Common myeloid progenitor, CD34-positive (primary cell): Measurements from ENCODE around the gene FCSK.

Experiments used
- CTCF ChIA-PET: fragments of 350-600 bp; sonication (Branson Sonifier 250); formaldehyde crosslinking; loops from one replicate; lab custom pipeline; 2021; ENCODE audit warnings: antibody characterized with exemption; lab: Charles Lee
- POLR2A ChIA-PET: fragments of 350-600 bp; sonication (Branson Sonifier 250); formaldehyde crosslinking; loops from one replicate; lab custom pipeline; 2021; ENCODE audit warnings: antibody characterized with exemption; lab: Charles Lee
- DNase-seq, 3 donors: peaks; one replicate each; pipeline versions ENCODE4 v3.0.0 to v3.0.0-alpha.2; 2013
- H3K27ac ChIP-seq, 2 experiments: 1 replicate in 1 of 2; 2 replicates in 1 of 2; pipeline ENCODE4 v1.7.0; 2013; ENCODE audit warnings: inconsistent platforms in 2 of 2, low read length in 2 of 2, mild to moderate bottlenecking in 2 of 2, low read depth in 1 of 2, moderate library complexity in 1 of 2; ENCODE audit not compliant: severe bottlenecking in 2 of 2, insufficient read depth in 1 of 2, poor library complexity in 1 of 2
- H3K27me3 ChIP-seq, 5 experiments: replicated peaks in 2 of 5; 1 replicate in 3 of 5; 2 replicates in 2 of 5; pipeline versions ENCODE4 v1.6.1 to v1.7.0; 2013; ENCODE audit warnings: low read length in 4 of 5, mild to moderate bottlenecking in 2 of 5, moderate library complexity in 2 of 5, inconsistent platforms in 1 of 5; ENCODE audit not compliant: insufficient read depth in 5 of 5, control insufficient read depth in 4 of 5
- H3K36me3 ChIP-seq, 4 experiments: 1 replicate in 2 of 4; 2 replicates in 2 of 4; pipeline versions ENCODE4 v1.6.1 to v1.7.0; 2013; ENCODE audit warnings: low read length in 3 of 4, control low read depth in 1 of 4, mild to moderate bottlenecking in 1 of 4; ENCODE audit not compliant: control insufficient read depth in 4 of 4, insufficient read depth in 4 of 4
- H3K4me1 ChIP-seq, 4 experiments: 1 replicate in 3 of 4; 2 replicates in 1 of 4; pipeline versions ENCODE4 v1.6.1 to v1.7.1; 2013; ENCODE audit warnings: low read length in 3 of 4, mild to moderate bottlenecking in 3 of 4, control low read depth in 1 of 4, inconsistent platforms in 1 of 4, moderate library complexity in 1 of 4; ENCODE audit not compliant: control insufficient read depth in 4 of 4, insufficient read depth in 4 of 4; ENCODE audit errors: control extremely low read depth in 1 of 4
- H3K4me3 ChIP-seq, 7 experiments: 1 replicate in 4 of 7; 2 replicates in 3 of 7; pipeline versions ENCODE4 v1.5.1 to v1.7.0; 2013; ENCODE audit warnings: mild to moderate bottlenecking in 7 of 7, low read length in 6 of 7, moderate library complexity in 6 of 7, inconsistent platforms in 2 of 7, low read depth in 2 of 7, control low read depth in 1 of 7; ENCODE audit not compliant: insufficient read depth in 4 of 7, control insufficient read depth in 1 of 7; ENCODE audit errors: extremely low read depth in 1 of 7
- H3K9me3 ChIP-seq, 5 experiments: 1 replicate in 4 of 5; 2 replicates in 1 of 5; pipeline versions ENCODE4 v1.6.1 to v1.7.1; 2013; ENCODE audit warnings: low read length in 4 of 5, mild to moderate bottlenecking in 2 of 5, inconsistent platforms in 1 of 5, low read depth in 1 of 5, moderate library complexity in 1 of 5; ENCODE audit not compliant: control insufficient read depth in 4 of 5, insufficient read depth in 2 of 5; ENCODE audit errors: control extremely low read depth in 1 of 5
- WGBS: methylation state at CpG from one replicate; pipeline ENCODE4 v1.1.5; 2013; ENCODE audit not compliant: insufficient coverage; 5-methylcytosine and 5-hydroxymethylcytosine counted together

FCSK gene

DNA sequence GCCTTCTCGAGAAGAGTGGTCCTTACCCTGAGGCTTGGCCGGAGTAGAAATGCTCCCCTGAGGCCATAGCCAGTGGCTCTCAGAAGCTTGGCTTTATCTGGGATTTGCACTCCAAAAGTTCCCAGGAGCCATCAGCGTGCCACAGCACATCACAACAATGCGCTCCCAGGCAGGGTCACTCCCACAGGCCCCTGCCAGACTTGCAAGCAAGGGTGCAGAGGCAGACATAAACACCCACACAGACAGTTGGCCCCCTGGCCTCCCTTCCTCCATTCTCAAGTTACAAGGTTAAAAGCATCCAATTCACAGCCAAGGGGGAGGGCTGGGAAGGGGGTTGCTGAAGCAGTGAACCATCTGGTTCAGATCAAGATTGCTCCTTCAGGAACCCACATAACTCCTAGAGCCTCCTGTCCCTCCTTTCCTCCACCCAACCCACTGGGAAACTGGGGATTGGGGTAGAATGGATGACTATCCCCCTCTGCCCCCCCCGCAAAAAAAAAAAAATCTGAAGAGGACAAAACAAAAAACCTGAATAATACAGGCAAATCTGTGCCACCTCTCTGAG, 17.3 kb upstream of the FCSK start:
- POLR2A ChIA-PET, result no interaction called here
- H3K36me3 ChIP-seq, result peaks cover 0 to 15% (median 0%) of the 10 kb centered on the region in 4 experiments
- WGBS, result 95% methylated on average over 2 of the region's 5 CpGs
- CTCF ChIA-PET, result interaction anchor here (1.5 to 1.9 kb wide), 2 partner anchors 15 to 26 kb away, joined by 4 to 5 read pairs; no protein-coding TSS in a partner anchor
- no peaks in the 10 kb centered on the region for H3K27me3 ChIP-seq
- peaks cover 12 to 66% (median 43%) of the 10 kb centered on the region in 4 experiments for H3K4me1 ChIP-seq
- H3K4me3 ChIP-seq, result peak overlapping the region in 5 of 7 experiments; percentile 56 to 95 (median 88)
- H3K9me3 ChIP-seq, result no peaks in the 10 kb centered on the region
- no peak for DNase-seq
- H3K27ac ChIP-seq, result peak overlapping the region in 1 of 2 experiments; percentile 69

DNA sequence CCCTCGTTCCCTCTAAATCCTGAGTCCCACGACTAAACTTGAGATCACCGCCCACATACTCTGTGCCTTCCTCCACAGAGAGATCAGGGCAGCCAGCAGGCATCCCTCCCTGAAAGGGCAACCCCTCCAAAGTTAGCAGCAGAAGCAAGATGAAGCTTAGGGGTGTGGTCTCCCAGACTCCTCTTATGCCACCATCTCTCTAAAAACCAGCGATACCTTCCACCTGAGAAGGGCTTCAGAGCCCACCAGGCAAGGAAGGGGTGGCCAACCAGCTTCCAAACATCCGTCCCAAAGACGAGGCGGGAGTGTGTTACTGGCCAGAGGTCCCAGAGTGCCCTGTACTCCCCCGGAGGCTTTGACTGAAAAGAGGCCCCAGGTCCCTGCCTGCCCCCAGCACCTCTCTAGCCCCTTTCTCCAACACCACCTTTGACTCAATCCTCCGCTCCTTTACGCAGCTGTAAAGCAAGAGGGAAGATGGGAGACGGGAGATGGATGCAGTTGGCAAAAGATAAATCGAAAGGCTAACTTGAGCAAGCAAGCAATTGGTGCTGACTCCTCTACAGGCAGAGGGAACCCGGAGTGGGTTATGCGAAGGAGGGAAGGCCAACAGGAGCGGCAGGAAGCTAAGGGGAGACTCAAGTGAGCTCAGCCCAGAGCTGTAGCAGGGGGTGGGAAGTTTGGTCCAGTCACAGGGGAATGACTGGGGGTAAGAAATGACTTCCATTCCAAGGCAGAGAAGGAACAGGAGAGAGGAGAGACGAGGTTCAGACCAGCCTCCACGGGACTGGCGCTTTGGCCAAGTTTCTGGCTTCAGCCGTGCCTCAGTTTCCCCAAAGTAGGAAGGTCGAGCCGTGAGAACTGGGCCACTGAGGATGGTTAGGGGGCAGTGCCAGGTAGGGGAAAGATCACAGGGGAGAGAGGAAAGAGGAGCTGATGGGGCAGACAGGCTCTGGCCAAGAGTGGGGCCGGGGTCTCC, 16.5 kb upstream of the FCSK start:
- POLR2A ChIA-PET, result no interaction called here
- Histone ChIP-seq H3K27ac (peak overlapping the region in 1 of 2 experiments; percentile 67), H3K4me1 (peaks cover 7 to 58% (median 35%) of the 10 kb centered on the region in 4 experiments), H3K27me3 (no peaks in the 10 kb centered on the region), H3K9me3 (no peaks in the 10 kb centered on the region), H3K4me3 (peak overlapping the region; percentile 49 to 95 (median 87)), H3K36me3 (peaks cover 0 to 15% (median 0%) of the 10 kb centered on the region in 4 experiments)
- DNase-seq, result no peak
- 24% methylated on average over 20 of the region's 22 CpGs for WGBS
- CTCF ChIA-PET, result interaction anchor here (1.1 to 1.9 kb wide), 3 partner anchors 19 to 29 kb away, joined by 4 to 5 read pairs (median 4); no protein-coding TSS in a partner anchor

DNA sequence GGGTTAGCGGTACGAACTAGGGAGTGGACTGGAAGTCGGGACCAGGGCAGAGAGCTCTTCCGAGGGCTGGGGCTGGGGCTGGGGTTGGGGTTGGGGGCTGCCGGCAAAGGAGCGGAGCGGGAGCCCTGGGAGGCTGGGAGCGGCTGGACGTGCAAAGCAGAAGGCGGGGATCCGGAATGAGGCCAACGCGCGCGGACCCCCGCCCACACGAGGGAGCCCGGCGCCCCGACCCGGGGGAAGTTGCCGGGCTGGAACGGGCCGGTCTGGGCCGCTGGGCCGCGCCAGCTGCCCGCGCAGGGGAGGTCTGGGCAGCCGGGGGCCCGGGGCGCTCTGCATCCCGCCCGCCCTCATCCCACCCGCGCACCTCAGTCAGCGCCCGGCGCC, 15.8 kb upstream of the FCSK start:
- H3K27ac ChIP-seq, result peak overlapping the region in 1 of 2 experiments; percentile 67

DNA sequence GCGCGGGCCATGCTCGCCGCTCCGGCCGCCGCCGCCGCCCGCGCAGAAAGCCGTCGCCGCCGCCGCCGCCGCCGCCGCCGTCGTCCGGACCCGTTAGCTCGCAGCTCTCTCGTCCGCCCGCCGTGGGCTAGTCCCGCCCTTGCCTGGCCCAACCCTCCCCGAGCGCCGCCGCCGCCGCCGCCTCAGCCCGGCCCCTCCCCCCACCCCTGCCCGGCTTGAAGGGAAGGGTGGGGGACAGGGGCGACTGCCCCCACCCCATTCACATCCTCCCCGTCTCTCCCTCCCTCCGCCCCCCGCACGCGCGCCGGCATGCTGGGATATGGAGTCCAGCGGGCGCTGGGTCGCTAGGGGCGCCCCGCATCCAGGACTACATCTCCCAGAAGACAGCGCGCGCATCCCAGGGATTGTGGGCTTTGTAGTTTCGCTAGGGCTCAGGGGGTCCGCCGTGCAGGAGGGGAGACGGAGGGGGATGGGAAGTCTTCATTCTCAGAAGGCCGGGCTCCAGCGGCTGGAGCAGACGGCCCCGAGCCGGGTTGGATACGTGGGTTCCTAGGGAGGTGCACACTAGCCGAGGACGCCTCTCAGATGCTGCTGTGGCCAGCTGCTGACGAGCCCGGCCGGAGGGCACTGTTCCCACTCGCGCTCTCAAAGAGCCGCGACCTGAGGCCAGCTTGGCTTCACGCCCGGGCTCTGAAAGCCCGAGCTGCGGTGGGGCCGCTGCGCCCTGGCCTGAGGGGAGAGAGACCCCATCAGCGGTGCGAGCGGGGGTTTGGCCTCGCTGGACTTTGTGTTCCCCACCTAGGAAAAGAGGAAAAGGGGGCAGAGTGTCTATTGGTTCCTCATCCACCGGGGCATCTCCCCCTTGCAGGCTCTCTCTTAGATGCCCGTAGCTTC, 15.2 kb upstream of the FCSK start, which contains the start of gene ST3GAL2:
Gene ST3GAL2 (minus strand): TSS at position 132 of the 894 bp plus-strand sequence. CDS start 40,570 bp downstream, outside the sequence.
- peak within 1 kb of the TSS in 1 of 2 experiments; percentile 73 for H3K27ac ChIP-seq
- under 1% methylated on average over 65 of the region's 86 CpGs for WGBS
- ChIA-PET POLR2A (interaction anchor here (1.5 kb wide), 1 partner anchor 11 kb away, joined by 5 read pairs; no protein-coding TSS in a partner anchor), CTCF (interaction anchor here (1.1 to 1.9 kb wide), 6 partner anchors 16 to 31 kb away, joined by 4 to 5 read pairs (median 4); partner anchors contain the start of gene FCSK)
- peak within 1 kb of the TSS; percentile 53 to 95 (median 88) for H3K4me3 ChIP-seq
- no peaks in the 10 kb centered on the region for H3K9me3 ChIP-seq
- H3K27me3 ChIP-seq, result no peaks in the 10 kb centered on the region
- peaks cover 0 to 9% (median 0%) of the 10 kb centered on the region in 4 experiments for H3K36me3 ChIP-seq
- H3K4me1 ChIP-seq, result peaks cover 0 to 45% (median 23%) of the 10 kb centered on the region in 4 experiments
- peak; percentile 91 to 95 (median 95) for DNase-seq

More for the DNA sequence above, 15.8 kb upstream of the FCSK start:
- Histone ChIP-seq H3K9me3 (no peaks in the 10 kb centered on the region), H3K4me3 (peak overlapping the region; percentile 49 to 95 (median 87)), H3K4me1 (peaks cover 3 to 51% (median 28%) of the 10 kb centered on the region in 4 experiments), H3K36me3 (peaks cover 0 to 13% (median 0%) of the 10 kb centered on the region in 4 experiments), H3K27me3 (no peaks in the 10 kb centered on the region)
- CTCF ChIA-PET, result interaction anchor here (1.1 to 1.9 kb wide), 3 partner anchors 20 to 30 kb away, joined by 4 to 5 read pairs (median 4); no protein-coding TSS in a partner anchor
- DNase-seq, result no peak
- POLR2A ChIA-PET, result interaction anchor here (1.5 kb wide), 1 partner anchor 10 kb away, joined by 5 read pairs; no protein-coding TSS in a partner anchor
- 0% methylated on average over 30 of the region's 39 CpGs for WGBS

DNA sequence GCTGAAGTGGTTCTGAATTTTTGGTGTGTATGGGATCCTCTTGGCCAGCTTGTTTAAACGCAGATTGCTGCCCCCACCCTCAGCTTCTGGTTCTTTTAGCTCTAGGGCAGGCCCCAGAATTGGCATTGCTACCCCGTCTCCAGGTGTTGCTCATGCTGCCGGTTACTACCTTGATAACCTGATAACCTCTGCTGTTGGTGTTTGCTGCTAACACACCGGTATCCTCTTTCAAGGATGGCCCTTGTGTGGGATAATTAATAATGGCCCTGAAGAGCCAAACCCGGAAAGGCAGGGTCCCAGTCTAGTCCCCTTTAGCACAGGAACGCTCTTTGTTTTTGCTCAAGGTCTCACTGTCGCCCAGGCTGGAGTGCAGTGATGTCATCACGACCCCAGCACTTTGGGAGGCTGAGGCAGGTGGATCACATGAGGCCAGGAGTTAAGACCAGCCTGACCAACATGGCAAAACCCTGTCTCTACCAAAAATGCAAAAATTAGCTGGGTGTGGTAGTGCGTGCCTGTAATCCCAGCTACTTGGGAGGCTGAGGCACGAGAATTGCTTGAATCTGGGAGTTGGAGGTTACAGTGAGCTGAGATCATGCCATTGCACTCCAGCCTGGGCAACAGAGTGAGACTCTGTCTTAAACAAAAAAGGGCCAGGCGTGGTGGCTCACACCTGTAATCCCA, 14.2 kb upstream of the FCSK start:
- WGBS, result 89% methylated on average over 9 of the region's 11 CpGs
- Histone ChIP-seq H3K36me3 (no peaks in the 10 kb centered on the region), H3K27me3 (no peaks in the 10 kb centered on the region), H3K4me1 (peaks cover 0 to 42% (median 23%) of the 10 kb centered on the region in 4 experiments), H3K9me3 (no peaks in the 10 kb centered on the region), H3K4me3 (peak overlapping the region in 5 of 7 experiments; percentile 30 to 91 (median 87)), H3K27ac (peak overlapping the region in 1 of 2 experiments; percentile 73)
- no peak for DNase-seq
- ChIA-PET POLR2A (interaction anchor here (1.5 kb wide), 1 partner anchor 12 kb away, joined by 5 read pairs; no protein-coding TSS in a partner anchor), CTCF (interaction anchor here (0.6 to 1.8 kb wide), 5 partner anchors 8 to 21 kb away, joined by 3 to 5 read pairs (median 4); partner anchors contain the start of gene FCSK)
